Neural cell (in vitro differentiated cells): ENCODE data around the gene KIRREL3.

Source experiments
- EP300 ChIP-seq: fragments of 450-650 bp; conservative IDR thresholded peaks from 2 replicates; pipeline ENCODE4 v1.6.1; 2014; ENCODE audit warnings: antibody characterized with exemption, mild to moderate bottlenecking, moderate library complexity; ENCODE audit not compliant: poor library complexity, severe bottlenecking
- POLR2AphosphoS5 ChIP-seq: IDR thresholded peaks from 2 replicates; pipeline ENCODE4 v1.6.1; 2012
- RAD21 ChIP-seq: fragments of 450-650 bp; conservative IDR thresholded peaks from 2 replicates; pipeline ENCODE4 v1.6.1; 2014; ENCODE audit warnings: antibody characterized with exemption, mild to moderate bottlenecking, moderate library complexity
- TF ChIP-seq, protein P1 (sequence below): fragments of 450-650 bp; IDR thresholded peaks from 2 replicates; pipeline ENCODE4 v1.5.1; 2014; ENCODE audit warnings: antibody characterized with exemption, mild to moderate bottlenecking, moderate library complexity; ENCODE audit not compliant: poor library complexity, severe bottlenecking
- TF ChIP-seq, protein P2 (sequence below): IDR thresholded peaks from 2 replicates; pipeline ENCODE4 v1.6.1; 2012; ENCODE audit warnings: borderline replicate concordance

DNA sequence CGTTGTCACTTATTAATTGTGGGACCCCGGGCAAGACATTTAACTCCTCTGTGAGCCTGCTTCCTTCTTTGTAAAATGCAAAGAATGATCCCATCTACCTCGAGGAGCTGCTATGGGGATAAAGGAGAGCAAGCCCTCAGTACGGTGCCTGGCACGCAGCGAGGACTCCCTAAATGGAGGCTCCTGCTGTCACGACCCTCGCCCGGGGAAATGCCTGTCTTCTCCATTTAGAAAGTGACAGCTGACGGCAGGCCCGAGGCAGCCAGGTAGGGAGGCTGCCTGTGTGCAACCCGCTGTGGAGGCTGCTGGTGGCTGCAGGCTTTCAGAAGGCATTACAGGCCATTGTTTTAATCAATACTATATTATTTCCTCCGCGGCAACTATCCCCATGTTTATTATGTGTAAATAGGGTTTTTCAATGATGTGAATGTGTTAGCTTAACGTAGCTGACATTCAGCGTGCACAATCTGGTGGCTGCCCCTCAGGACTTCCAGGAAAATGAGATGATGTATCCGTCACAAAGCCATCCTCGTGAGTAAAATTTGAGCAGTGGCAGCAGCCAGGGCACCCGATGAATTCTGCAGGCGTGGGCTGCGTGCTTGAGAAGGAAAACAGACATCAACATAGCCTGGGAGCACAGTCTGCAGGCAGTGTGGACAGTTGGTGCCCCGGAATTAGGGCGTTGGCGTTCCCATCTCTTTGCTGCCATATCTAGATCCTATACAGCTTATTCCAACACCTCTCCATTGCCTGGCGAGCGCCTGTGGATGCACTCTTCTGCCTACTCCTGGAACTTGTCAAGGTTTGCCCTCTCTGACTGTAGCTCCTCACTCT is 416.8 kb downstream of the KIRREL3 start:
- TF ChIP-seq RAD21 (no peak), POLR2AphosphoS5 (no peak), EP300 (no peak)
- TF ChIP-seq, protein P1, sequence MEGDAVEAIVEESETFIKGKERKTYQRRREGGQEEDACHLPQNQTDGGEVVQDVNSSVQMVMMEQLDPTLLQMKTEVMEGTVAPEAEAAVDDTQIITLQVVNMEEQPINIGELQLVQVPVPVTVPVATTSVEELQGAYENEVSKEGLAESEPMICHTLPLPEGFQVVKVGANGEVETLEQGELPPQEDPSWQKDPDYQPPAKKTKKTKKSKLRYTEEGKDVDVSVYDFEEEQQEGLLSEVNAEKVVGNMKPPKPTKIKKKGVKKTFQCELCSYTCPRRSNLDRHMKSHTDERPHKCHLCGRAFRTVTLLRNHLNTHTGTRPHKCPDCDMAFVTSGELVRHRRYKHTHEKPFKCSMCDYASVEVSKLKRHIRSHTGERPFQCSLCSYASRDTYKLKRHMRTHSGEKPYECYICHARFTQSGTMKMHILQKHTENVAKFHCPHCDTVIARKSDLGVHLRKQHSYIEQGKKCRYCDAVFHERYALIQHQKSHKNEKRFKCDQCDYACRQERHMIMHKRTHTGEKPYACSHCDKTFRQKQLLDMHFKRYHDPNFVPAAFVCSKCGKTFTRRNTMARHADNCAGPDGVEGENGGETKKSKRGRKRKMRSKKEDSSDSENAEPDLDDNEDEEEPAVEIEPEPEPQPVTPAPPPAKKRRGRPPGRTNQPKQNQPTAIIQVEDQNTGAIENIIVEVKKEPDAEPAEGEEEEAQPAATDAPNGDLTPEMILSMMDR: no peak
- TF ChIP-seq, protein P2, sequence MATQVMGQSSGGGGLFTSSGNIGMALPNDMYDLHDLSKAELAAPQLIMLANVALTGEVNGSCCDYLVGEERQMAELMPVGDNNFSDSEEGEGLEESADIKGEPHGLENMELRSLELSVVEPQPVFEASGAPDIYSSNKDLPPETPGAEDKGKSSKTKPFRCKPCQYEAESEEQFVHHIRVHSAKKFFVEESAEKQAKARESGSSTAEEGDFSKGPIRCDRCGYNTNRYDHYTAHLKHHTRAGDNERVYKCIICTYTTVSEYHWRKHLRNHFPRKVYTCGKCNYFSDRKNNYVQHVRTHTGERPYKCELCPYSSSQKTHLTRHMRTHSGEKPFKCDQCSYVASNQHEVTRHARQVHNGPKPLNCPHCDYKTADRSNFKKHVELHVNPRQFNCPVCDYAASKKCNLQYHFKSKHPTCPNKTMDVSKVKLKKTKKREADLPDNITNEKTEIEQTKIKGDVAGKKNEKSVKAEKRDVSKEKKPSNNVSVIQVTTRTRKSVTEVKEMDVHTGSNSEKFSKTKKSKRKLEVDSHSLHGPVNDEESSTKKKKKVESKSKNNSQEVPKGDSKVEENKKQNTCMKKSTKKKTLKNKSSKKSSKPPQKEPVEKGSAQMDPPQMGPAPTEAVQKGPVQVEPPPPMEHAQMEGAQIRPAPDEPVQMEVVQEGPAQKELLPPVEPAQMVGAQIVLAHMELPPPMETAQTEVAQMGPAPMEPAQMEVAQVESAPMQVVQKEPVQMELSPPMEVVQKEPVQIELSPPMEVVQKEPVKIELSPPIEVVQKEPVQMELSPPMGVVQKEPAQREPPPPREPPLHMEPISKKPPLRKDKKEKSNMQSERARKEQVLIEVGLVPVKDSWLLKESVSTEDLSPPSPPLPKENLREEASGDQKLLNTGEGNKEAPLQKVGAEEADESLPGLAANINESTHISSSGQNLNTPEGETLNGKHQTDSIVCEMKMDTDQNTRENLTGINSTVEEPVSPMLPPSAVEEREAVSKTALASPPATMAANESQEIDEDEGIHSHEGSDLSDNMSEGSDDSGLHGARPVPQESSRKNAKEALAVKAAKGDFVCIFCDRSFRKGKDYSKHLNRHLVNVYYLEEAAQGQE: no peak
